Naive thymus-derived CD8-positive, alpha-beta T cell (primary cell): ENCODE results near the gene TNNI3K. TPM values are rescaled to one million over a fixed set of nuclear protein-coding genes. Genes with fewer than 3 reads are reported as not detected.
A peak's percentile ranks its signal among the peaks of the same experiment; 100 is the strongest.
"Not testable (repeated sequence)": the region's sequence is repeated elsewhere in the genome, so short reads cannot be mapped to it uniquely, and the experiment has no call there.

Experiments
- ATAC-seq, 2 donors: fragments of 150-1000 bp; cut with Tn5 transposase in 1 of 2; sonication (Bioruptor Pico), chemical (Tn5 transposase) in 1 of 2; 1 replicate in 1 of 2; 2 replicates in 1 of 2; pipeline ENCODE4 v1.10.0; 2021; ENCODE audit warnings: mild to moderate bottlenecking in 2 of 2, moderate library complexity in 2 of 2
- POLR2A ChIA-PET: fragments of 350-600 bp; sonication (Branson Sonifier 250); formaldehyde crosslinking; loops from one replicate; lab custom pipeline; 2021; ENCODE audit warnings: antibody characterized with exemption; lab: Charles Lee
- DNase-seq, 10 donors: peaks; one replicate each; pipeline versions ENCODE4 v3.0.0 to v3.0.0-alpha.2; 2020 to 2022
- H3K27ac Mint-ChIP-seq, 10 donors: one replicate each; pipeline ENCODE4 v1.8.0; 2020 to 2022; ENCODE audit warnings: mild to moderate bottlenecking in 10 of 10, mixed read lengths in 10 of 10, moderate library complexity in 4 of 10, inconsistent platforms in 1 of 10
- H3K27me3 Mint-ChIP-seq, 5 donors: one replicate each; pipeline ENCODE4 v1.8.0; 2021 to 2022; ENCODE audit warnings: mixed read lengths in 5 of 5
- H3K36me3 Mint-ChIP-seq, 3 donors: one replicate each; pipeline ENCODE4 v1.8.0; 2020 to 2022; ENCODE audit warnings: mixed read lengths in 3 of 3, mild to moderate bottlenecking in 2 of 3, inconsistent platforms in 1 of 3
- H3K4me1 Mint-ChIP-seq, 4 donors: one replicate each; pipeline ENCODE4 v1.8.0; 2021 to 2022; ENCODE audit warnings: mixed read lengths in 4 of 4
- H3K4me3 Mint-ChIP-seq, 10 donors: one replicate each; pipeline ENCODE4 v1.8.0; 2020 to 2022; ENCODE audit warnings: mild to moderate bottlenecking in 10 of 10, mixed read lengths in 10 of 10, moderate library complexity in 6 of 10, inconsistent platforms in 1 of 10
- H3K9me3 Mint-ChIP-seq, 9 donors: one replicate each; pipeline ENCODE4 v1.8.0; 2020 to 2022; ENCODE audit warnings: mixed read lengths in 9 of 9, mild to moderate bottlenecking in 3 of 9, inconsistent platforms in 1 of 9, moderate library complexity in 1 of 9
- polyA plus RNA-seq, 3 donors: library from polyadenylated mRNA; unstranded; fragments of 300-500 nt; fragmentation: Illumina TruSeq; gene quantifications; one replicate each; pipeline ENCODE4 v1.2.3, GENCODE V29; 2021
- total RNA-seq, 8 experiments: library from RNA in 2 of 8; stranded (reverse) in 2 of 8; gene quantifications; one replicate each; pipeline ENCODE4 v1.2.3 and lab custom pipeline; 2021 to 2026

The TNNI3K gene
- total and polyA plus RNA-seq, 5 experiments from 2014 or later, result 0.43 to 2.4 TPM; not detected in 3

DNA sequence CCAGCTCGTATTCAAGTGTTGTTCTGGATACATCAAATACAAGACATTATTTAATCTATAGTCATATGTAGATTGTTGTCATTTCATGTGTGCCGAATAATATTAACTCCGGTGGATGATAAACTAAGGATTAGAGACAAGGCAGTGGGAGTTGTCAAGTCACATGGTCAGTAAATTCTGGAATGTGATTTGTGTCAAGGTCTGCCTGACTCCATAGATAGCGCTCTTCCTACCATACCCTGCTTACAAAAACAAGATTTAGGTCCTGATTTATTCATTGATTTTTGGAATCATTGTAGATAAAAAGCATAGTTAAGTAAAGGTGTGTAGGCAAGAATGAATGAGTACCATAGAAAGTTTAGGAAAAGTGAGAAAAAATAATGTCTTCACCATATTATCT, 2.6 kb downstream of the TNNI3K start:
- no peak for ATAC-seq
- no peak overlapping the region for H3K27ac Mint-ChIP-seq
- H3K36me3 Mint-ChIP-seq, result peaks cover 0 to 7% (median 0%) of the 10 kb centered on the region in 3 donors
- H3K4me3 Mint-ChIP-seq, result no peak overlapping the region
- peaks cover 0 to 6% (median 0%) of the 10 kb centered on the region in 9 donors for H3K9me3 Mint-ChIP-seq
- DNase-seq, result no peak
- POLR2A ChIA-PET, result no interaction called here
- no peaks in the 10 kb centered on the region for H3K27me3 Mint-ChIP-seq
- no peaks in the 10 kb centered on the region for H3K4me1 Mint-ChIP-seq

DNA sequence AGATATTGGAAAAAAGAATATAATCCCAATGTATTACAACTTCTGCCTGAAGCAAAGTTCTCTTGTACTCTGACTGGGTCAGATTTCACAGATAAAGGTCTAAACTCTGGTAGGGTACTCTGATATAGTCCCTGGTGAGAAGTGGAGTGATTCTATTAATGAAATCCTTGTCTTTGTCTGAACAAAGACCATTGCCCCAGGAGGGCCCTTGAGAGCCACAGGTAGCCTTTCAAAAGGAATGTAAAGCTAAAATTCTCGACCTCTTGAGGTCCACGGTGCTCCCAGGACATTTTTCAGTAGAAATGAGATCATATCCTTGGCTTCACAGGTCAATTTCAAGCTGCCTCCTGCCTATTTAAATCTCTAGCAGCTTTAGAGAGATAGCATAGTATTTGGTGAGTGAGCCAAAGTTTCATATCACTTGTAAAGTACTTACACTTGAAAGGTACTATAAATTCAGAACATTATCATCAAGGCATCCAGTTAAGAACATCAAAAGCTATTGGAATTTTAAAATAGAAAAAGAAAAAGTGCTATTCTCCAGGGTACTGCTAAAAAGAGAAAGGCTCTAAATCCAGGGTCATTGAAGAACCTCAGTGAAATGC, 10.1 kb downstream of the TNNI3K start:
- POLR2A ChIA-PET, result no interaction called here
- Mint-ChIP-seq H3K27me3 (no peaks in the 10 kb centered on the region), H3K9me3 (peaks cover 0 to 6% (median 0%) of the 10 kb centered on the region in 9 donors), H3K36me3 (no peaks in the 10 kb centered on the region), H3K4me3 (no peak overlapping the region), H3K27ac (no peak overlapping the region), H3K4me1 (no peaks in the 10 kb centered on the region)
- ATAC-seq (no peak), DNase-seq (no peak)

DNA sequence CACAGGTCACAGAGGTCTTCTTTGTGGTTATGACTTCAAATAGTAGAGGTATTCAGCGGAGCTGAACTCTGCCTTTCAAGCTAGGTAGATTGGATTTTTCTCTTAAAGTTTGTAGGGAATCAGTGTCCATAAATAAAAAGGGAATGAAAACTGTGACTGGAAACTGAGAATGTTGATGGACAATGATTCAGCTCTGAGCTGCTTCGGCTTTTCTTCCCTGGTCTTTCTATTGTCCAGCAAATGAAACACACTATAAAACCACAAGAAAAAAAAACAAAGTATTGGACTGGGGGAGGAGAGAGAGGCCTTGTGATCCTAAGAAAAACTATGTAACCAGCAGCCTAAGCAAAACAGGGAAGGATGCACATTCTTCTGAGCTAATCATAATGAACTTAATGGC, 11.1 kb downstream of the TNNI3K start:
- Mint-ChIP-seq H3K4me3 (no peak overlapping the region), H3K9me3 (peaks cover 0 to 6% (median 0%) of the 10 kb centered on the region in 9 donors), H3K27me3 (no peaks in the 10 kb centered on the region), H3K4me1 (no peaks in the 10 kb centered on the region), H3K27ac (no peak overlapping the region), H3K36me3 (no peaks in the 10 kb centered on the region)
- DNase-seq (no peak), ATAC-seq (no peak)
- POLR2A ChIA-PET, result no interaction called here

DNA sequence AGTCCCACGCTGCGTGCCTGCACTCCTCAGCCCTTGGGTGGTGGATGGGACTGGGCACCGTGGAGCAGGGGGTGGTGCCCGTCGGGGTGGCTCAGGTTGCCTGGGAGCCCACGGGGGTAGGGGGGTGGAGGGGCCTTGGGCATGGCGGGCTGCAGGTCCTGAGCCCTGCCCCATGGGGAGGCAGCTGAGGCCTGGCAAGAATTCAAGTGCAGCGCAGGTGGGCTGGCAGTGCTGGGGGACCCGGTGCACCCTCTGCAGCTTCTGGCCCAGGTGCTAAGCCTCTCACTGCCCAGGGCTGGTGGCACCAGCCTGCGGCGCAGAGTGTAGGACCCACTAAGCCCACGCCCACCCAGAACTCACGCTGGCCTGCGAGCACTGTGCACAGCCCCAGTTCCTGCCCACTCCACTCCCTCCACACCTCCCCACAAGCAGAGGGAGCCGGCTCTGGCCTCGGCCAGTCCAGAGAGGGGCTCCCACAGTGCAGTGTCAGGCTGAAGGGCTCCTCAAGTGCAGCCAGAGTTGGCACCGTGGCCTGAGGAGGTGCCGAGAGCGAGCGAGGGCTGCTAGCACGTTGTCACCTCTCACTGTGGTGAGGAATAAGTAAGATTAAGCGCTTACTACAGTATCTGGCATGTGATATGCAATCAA, 12.8 kb downstream of the TNNI3K start:
- ATAC-seq, result no peak
- Mint-ChIP-seq H3K4me1 (no peaks in the 10 kb centered on the region), H3K9me3 (peaks cover 0 to 6% (median 0%) of the 10 kb centered on the region in 9 donors), H3K27me3 (no peaks in the 10 kb centered on the region), H3K36me3 (peaks cover 0 to 3% (median 0%) of the 10 kb centered on the region in 3 donors), H3K27ac (no peak overlapping the region), H3K4me3 (no peak overlapping the region)
- POLR2A ChIA-PET, result no interaction called here
- DNase-seq, result peak in 1 of 10 donors; percentile 3

DNA sequence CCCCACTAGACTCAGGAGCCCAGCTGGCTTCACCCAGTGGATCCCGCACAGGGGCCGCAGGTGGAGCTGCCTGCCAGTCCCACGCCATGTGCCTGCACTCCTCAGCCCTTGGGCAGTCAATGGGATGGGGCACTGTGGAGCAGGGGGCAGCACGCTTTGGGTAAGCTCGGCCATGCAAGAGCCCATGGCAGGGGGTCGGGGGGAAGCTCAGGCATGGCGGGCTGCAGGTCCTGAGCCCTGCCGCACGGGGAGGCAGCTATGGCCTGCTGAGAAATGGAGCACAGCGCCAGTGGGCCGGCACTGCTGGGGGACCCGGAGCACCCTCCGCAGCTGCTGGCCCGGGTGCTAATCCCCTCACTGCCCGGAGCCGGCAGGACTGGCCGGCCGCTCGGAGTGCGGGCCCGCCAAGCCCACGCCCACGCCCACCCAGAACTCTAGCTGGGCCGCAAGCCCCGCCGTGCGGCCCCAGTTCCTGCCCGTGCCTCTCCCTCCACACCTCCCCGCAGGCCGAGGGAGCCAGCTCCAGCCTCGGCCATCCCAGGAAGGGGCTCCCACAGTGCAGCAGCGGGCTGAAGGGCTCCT, 18.1 kb downstream of the TNNI3K start:
- POLR2A ChIA-PET, H3K9me3 Mint-ChIP-seq, ATAC-seq, H3K4me3 Mint-ChIP-seq, H3K4me1 Mint-ChIP-seq, H3K27ac Mint-ChIP-seq, H3K36me3 Mint-ChIP-seq, H3K27me3 Mint-ChIP-seq: not testable (repeated sequence)
- peak in 1 of 10 donors; percentile 4 for DNase-seq

DNA sequence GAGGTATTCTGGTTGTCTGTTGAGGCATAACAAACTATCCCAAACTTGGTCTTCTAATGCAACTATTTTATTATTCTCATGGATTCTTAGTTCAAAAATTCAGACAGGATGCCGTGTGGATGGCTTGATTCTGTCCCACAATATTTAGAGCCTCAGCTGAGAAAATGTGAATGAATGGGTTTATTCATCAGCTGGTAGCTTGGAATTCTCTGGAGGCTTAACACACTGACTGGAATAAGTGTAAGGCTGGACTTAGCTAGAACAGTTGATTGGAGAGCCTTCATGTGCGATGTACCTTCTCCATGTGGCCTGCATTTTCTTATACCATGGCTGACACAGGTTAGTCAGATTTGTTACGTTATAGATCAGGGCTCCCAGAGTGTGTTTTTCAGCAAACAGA, 30.8 kb downstream of the TNNI3K start:
- Mint-ChIP-seq H3K4me1 (no peaks in the 10 kb centered on the region), H3K27me3 (no peaks in the 10 kb centered on the region), H3K4me3 (no peak overlapping the region), H3K27ac (no peak overlapping the region), H3K9me3 (no peaks in the 10 kb centered on the region), H3K36me3 (no peaks in the 10 kb centered on the region)
- POLR2A ChIA-PET, result no interaction called here
- ATAC-seq (no peak), DNase-seq (no peak)

DNA sequence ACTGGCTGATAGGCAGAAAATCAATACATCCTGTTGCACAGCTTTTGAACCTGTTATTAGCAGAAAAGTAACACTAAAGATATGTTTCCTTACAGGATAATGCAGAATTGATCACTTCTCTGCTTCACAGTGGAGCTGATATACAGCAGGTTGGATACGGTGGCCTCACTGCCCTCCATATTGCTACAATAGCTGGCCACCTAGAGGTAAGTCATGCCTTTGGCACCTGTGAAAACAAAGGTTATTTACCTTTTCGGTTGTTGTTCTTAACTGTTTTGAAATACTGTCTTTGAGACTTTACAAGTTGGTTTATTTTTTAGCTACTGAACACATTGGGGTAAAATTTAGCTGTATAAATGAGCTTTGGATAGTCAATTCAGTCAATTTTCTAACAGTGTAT, 36.3 kb downstream of the TNNI3K start:
- ATAC-seq (no peak), DNase-seq (no peak)
- POLR2A ChIA-PET, result no interaction called here
- Mint-ChIP-seq H3K36me3 (peaks cover 0 to 3% (median 0%) of the 10 kb centered on the region in 3 donors), H3K27me3 (no peaks in the 10 kb centered on the region), H3K9me3 (no peaks in the 10 kb centered on the region), H3K27ac (no peak overlapping the region), H3K4me1 (no peaks in the 10 kb centered on the region), H3K4me3 (no peak overlapping the region)

DNA sequence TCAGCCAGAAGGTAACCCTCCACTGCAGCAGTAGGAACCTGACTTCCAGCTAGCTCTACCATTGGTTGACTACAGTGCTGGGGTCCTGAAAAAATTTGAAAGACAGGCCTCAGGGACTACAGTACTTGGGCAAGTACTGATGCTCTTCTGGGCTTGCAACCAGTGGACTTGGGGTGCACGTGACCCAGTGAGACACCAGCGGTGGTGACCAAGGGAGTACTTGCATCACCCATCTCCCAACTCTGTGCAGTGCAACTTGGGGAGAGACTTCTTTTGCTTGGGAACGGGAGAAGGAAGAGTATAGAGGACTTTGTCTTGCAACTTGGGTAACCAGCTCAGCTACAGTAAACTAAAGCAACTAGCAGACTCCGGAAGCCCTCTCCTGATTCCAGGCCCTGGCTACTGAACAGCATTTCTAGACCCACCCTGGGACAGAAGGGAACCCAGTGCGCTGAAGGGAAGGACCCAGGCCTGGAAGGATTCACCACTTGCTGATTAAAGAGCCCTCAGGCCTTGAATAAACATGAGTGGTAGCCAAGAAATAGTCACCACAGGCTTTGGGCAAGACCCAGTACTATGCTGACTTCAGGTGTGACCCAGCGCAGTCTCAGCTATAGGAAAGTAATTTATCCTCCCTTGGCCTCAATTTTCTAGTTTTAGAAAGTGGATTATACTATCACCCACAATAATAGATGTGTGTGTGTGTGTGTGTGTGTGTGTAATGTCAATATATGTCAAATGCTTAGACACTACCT, 45.6 kb downstream of the TNNI3K start:
- POLR2A ChIA-PET, result no interaction called here

DNA sequence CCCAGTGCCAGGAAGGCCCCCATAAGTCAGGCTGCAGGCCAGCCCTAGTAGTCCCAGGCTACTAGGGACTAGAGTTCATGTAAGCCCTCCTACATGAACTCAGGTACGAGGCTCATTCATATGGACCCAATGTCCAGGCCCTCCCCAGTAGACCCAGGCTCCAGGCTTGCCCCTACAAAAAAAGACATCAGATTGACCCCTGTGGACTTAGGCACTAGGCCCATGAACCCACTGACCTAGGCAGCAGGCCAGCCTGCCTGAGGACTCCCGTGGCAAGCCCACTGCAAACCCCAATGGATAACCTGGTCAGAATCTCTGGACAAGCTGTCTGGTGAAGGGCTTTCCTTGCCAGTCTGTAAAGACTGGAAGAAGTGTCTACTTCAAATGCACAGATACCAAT, 51.2 kb downstream of the TNNI3K start:
- peaks cover 0 to 22% (median 17%) of the 10 kb centered on the region in 9 donors for H3K9me3 Mint-ChIP-seq
- DNase-seq, result no peak
- POLR2A ChIA-PET, result no interaction called here
- H3K36me3 Mint-ChIP-seq, result peaks cover 0 to 17% (median 0%) of the 10 kb centered on the region in 3 donors
- ATAC-seq, result no peak
- no peak overlapping the region for H3K27ac Mint-ChIP-seq
- no peaks in the 10 kb centered on the region for H3K27me3 Mint-ChIP-seq
- H3K4me1 Mint-ChIP-seq, result no peaks in the 10 kb centered on the region
- H3K4me3 Mint-ChIP-seq, result no peak overlapping the region

More for the DNA sequence above, 45.6 kb downstream of the TNNI3K start:
- H3K36me3 Mint-ChIP-seq, result peaks cover 0 to 6% (median 0%) of the 10 kb centered on the region in 3 donors
- H3K4me1 Mint-ChIP-seq, result no peaks in the 10 kb centered on the region
- DNase-seq, result no peak
- no peaks in the 10 kb centered on the region for H3K27me3 Mint-ChIP-seq
- ATAC-seq, result no peak
- H3K4me3 Mint-ChIP-seq, result no peak overlapping the region
- H3K9me3 Mint-ChIP-seq, result peaks cover 0 to 4% (median under 1%) of the 10 kb centered on the region in 9 donors
- H3K27ac Mint-ChIP-seq, result no peak overlapping the region

DNA sequence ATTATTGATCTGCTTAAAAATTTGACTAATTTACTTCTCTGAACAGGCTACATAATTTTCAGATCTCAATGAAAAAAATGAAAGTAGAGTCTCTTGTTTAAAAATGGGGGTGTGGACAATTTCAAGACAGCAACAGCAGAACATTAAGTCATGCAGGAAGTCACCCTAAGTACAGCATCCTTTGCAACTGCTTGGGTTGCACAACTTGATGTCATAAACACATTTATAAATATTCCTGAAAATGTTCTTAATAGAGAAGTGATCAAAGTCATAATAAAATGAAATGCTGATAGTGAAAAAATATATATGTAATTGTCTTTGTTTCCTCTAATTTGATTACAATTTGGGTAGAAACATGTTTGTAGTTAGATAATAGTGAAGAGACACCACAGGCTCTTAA, 79.3 kb downstream of the TNNI3K start:
- no peak overlapping the region for H3K27ac Mint-ChIP-seq
- POLR2A ChIA-PET, result no interaction called here
- no peaks in the 10 kb centered on the region for H3K4me1 Mint-ChIP-seq
- H3K4me3 Mint-ChIP-seq, result no peak overlapping the region
- ATAC-seq (no peak), DNase-seq (no peak)
- peaks cover 0 to 3% (median 0%) of the 10 kb centered on the region in 9 donors for H3K9me3 Mint-ChIP-seq
- no peaks in the 10 kb centered on the region for H3K27me3 Mint-ChIP-seq
- no peaks in the 10 kb centered on the region for H3K36me3 Mint-ChIP-seq

DNA sequence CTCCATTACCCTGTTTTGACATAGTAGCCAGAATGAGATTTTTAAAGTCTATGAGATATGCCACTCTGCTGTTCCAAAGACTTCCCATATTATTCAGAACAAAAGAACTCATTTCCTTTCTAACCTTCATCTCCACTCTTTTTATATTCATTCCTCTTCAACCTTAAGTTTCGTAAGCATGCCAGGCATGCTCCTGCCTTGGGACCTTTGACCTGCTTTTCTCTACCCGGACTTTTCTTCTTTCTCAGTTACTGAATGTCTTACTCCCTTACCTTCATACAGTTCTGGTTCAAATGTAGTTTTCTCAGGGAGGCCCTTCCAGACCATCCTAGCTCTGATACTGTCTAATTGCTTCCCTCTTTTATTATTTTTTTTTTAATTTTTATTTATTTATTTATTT, 81.1 kb downstream of the TNNI3K start:
- POLR2A ChIA-PET, result no interaction called here
- H3K9me3 Mint-ChIP-seq, result no peaks in the 10 kb centered on the region
- no peaks in the 10 kb centered on the region for H3K27me3 Mint-ChIP-seq
- DNase-seq (no peak), ATAC-seq (no peak)
- no peaks in the 10 kb centered on the region for H3K36me3 Mint-ChIP-seq
- H3K4me1 Mint-ChIP-seq, result no peaks in the 10 kb centered on the region
- H3K4me3 Mint-ChIP-seq, result no peak overlapping the region
- no peak overlapping the region for H3K27ac Mint-ChIP-seq

DNA sequence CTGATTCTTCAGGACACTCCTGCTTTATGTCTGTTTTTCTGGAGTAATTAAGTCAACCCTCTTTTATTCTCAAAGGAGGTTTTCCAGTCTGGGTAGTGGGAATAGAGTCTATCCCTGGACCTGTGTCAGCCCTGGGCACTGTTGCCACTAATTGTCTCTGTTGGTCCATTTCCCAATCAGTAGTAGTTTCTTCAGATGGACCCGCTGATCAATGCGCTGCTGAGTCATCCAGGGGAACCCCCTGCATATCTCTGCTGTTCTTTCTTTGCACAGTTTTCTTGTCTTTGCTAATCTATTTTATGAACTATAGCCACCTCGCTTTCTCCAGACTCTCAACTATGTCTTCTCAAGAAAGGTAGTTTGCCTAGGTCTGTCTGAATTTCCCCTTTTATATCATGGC, 82.5 kb downstream of the TNNI3K start:
- H3K4me3 Mint-ChIP-seq, result no peak overlapping the region
- H3K27ac Mint-ChIP-seq, result no peak overlapping the region
- ATAC-seq (no peak), DNase-seq (no peak)
- H3K4me1 Mint-ChIP-seq, result no peaks in the 10 kb centered on the region
- no peaks in the 10 kb centered on the region for H3K27me3 Mint-ChIP-seq
- H3K36me3 Mint-ChIP-seq, result no peaks in the 10 kb centered on the region
- no peaks in the 10 kb centered on the region for H3K9me3 Mint-ChIP-seq
- POLR2A ChIA-PET, result no interaction called here

DNA sequence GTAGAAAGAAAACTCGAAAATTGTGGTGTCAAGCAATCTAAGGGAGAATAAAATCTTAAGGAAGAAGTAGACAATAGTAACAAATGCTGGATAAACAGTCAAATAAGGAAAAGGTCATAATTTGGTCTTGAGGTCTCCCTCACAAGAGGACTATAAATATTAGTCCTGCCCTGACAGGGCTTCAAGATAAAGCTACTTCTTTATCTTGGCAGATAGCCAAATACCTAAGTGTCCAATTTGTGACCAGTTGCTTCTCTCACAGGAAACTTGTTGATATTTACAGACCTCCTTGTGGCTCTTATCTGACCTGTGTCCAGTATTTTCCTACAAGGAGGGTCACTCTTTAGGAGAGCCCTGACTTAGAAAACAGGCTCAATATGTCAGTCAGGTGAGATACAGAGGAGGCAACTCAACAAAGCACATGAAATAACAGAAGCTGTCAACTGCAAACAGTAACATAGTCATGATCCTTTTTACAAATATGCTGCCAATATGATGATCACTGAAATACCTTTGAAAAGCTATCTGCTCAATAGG, 88.8 kb downstream of the TNNI3K start:
- no peak overlapping the region for H3K4me3 Mint-ChIP-seq
- H3K9me3 Mint-ChIP-seq, result no peaks in the 10 kb centered on the region
- ATAC-seq (no peak), DNase-seq (no peak)
- H3K27me3 Mint-ChIP-seq, result no peaks in the 10 kb centered on the region
- H3K36me3 Mint-ChIP-seq, result no peaks in the 10 kb centered on the region
- H3K27ac Mint-ChIP-seq, result no peak overlapping the region
- POLR2A ChIA-PET, result no interaction called here
- H3K4me1 Mint-ChIP-seq, result no peaks in the 10 kb centered on the region
